Smooth muscle cell (in vitro differentiated cells): ENCODE data around the gene PAM. TPM values are rescaled to one million over a fixed set of nuclear protein-coding genes. Genes with fewer than 3 reads are reported as not detected.

ENCODE experiments used
- DNase-seq: peaks from one replicate; lab custom pipeline; 2025; ENCODE audit not compliant: unreplicated experiment; lab: John Stamatoyannopoulos, UW
- H2AFZ ChIP-seq: fragments of 200-600 bp; sonication (generic); 2 replicates; pipeline ENCODE4 v1.6.0; 2016; ENCODE audit warnings: antibody characterized with exemption, low read depth, mild to moderate bottlenecking
- H3F3A ChIP-seq: fragments of 200-600 bp; sonication (generic); 2 replicates; pipeline ENCODE4 v1.6.0; 2017; ENCODE audit warnings: antibody characterized with exemption, low read depth
- H3K27ac ChIP-seq: fragments of 200-600 bp; sonication (generic); 2 replicates; pipeline ENCODE4 v1.5.1; 2016; ENCODE audit warnings: low read depth, mild to moderate bottlenecking
- H3K27me3 ChIP-seq: fragments of 200-600 bp; sonication (generic); 2 replicates; pipeline ENCODE4 v1.6.1; 2016; ENCODE audit warnings: low read depth, mild to moderate bottlenecking
- H3K36me3 ChIP-seq: fragments of 200-600 bp; sonication (generic); 2 replicates; pipeline ENCODE4 v1.5.1; 2016; ENCODE audit warnings: low read depth
- H3K4me1 ChIP-seq: fragments of 200-600 bp; sonication (generic); 2 replicates; pipeline ENCODE4 v1.5.1; 2016; ENCODE audit warnings: low read depth
- H3K4me2 ChIP-seq: fragments of 200-600 bp; sonication (generic); 2 replicates; pipeline ENCODE4 v1.6.0; 2016; ENCODE audit warnings: mild to moderate bottlenecking
- H3K4me3 ChIP-seq: fragments of 200-600 bp; sonication (generic); 2 replicates; pipeline ENCODE4 v1.5.1; 2016; ENCODE audit warnings: mild to moderate bottlenecking
- H3K79me2 ChIP-seq: fragments of 200-600 bp; sonication (generic); 2 replicates; pipeline ENCODE4 v1.6.0; 2016; ENCODE audit warnings: low read depth, mild to moderate bottlenecking
- H3K9ac ChIP-seq: fragments of 200-600 bp; sonication (generic); 2 replicates; pipeline ENCODE4 v1.6.0; 2016; ENCODE audit warnings: low read depth
- H3K9me3 ChIP-seq: fragments of 200-600 bp; sonication (generic); replicated peaks from 2 replicates; pipeline ENCODE4 v1.5.1; 2016; ENCODE audit warnings: low read depth
- H4K20me1 ChIP-seq: fragments of 200-600 bp; sonication (generic); 2 replicates; pipeline ENCODE4 v1.6.0; 2016; ENCODE audit warnings: low read depth
- WGBS: methylation state at CpG from one replicate; pipeline ENCODE4 v1.1.7; 2016; ENCODE audit warnings: low lambda C conversion rate; 5-methylcytosine and 5-hydroxymethylcytosine counted together
- polyA plus RNA-seq: library from polyadenylated mRNA; unstranded; fragments of >200 nt; fragmentation: Nextera tagmentation; extraction: Ambion mirVana; gene quantifications from 2 replicates; pipeline ENCODE4 v1.2.1, GENCODE V29; 2016
- total RNA-seq: library from RNA; depleted of rRNA; stranded (reverse); fragments of >200 nt; gene quantifications from 2 replicates; pipeline ENCODE4 v1.2.3, GENCODE V29; 2014
- TF ChIP-seq, protein P1 (sequence below): fragments of 200-600 bp; sonication (generic); IDR thresholded peaks from 2 replicates; pipeline ENCODE4 v1.5.1; 2017; ENCODE audit warnings: borderline replicate concordance, mild to moderate bottlenecking, antibody characterized with exemption; ENCODE audit not compliant: insufficient read depth, poor library complexity, severe bottlenecking

The PAM gene
- total and polyA plus RNA-seq, 2 experiments from 2014 or later = 117 to 155 TPM

- H3K4me2 ChIP-seq = no peak overlapping the region
- DNase-seq = no peak
- no peaks in the 10 kb centered on the region for H3K27me3 ChIP-seq
- no peaks in the 10 kb centered on the region for H3K79me2 ChIP-seq
- H3K9ac ChIP-seq = no peak overlapping the region
- H4K20me1 ChIP-seq = peaks cover 56% of the 10 kb centered on the region
- TF ChIP-seq, protein P1, sequence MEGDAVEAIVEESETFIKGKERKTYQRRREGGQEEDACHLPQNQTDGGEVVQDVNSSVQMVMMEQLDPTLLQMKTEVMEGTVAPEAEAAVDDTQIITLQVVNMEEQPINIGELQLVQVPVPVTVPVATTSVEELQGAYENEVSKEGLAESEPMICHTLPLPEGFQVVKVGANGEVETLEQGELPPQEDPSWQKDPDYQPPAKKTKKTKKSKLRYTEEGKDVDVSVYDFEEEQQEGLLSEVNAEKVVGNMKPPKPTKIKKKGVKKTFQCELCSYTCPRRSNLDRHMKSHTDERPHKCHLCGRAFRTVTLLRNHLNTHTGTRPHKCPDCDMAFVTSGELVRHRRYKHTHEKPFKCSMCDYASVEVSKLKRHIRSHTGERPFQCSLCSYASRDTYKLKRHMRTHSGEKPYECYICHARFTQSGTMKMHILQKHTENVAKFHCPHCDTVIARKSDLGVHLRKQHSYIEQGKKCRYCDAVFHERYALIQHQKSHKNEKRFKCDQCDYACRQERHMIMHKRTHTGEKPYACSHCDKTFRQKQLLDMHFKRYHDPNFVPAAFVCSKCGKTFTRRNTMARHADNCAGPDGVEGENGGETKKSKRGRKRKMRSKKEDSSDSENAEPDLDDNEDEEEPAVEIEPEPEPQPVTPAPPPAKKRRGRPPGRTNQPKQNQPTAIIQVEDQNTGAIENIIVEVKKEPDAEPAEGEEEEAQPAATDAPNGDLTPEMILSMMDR = no peak
- H2AFZ ChIP-seq = no peak overlapping the region
- no peak overlapping the region for H3K4me3 ChIP-seq
- no peaks in the 10 kb centered on the region for H3K36me3 ChIP-seq
- no peaks in the 10 kb centered on the region for H3F3A ChIP-seq
- peaks cover 26% of the 10 kb centered on the region for H3K4me1 ChIP-seq
- no peaks in the 10 kb centered on the region for H3K9me3 ChIP-seq
- H3K27ac ChIP-seq = no peak overlapping the region
- WGBS = 90% methylated on average over 4 of the region's 4 CpGs
Measured at GRCh38 chr5:102795526-102795925, 40.4 kb downstream of the PAM start.

GRCh38 chr5:102796009-102796408, 40.9 kb downstream of the PAM start:
- Histone ChIP-seq H3K9ac (no peak overlapping the region), H3K27ac (no peak overlapping the region), H3K4me3 (no peak overlapping the region), H3K9me3 (no peaks in the 10 kb centered on the region), H3K4me1 (peaks cover 30% of the 10 kb centered on the region), H3K27me3 (no peaks in the 10 kb centered on the region), H3K79me2 (no peaks in the 10 kb centered on the region), H2AFZ (no peak overlapping the region), H3K4me2 (no peak overlapping the region), H4K20me1 (peaks cover 51% of the 10 kb centered on the region), H3F3A (no peaks in the 10 kb centered on the region), H3K36me3 (no peaks in the 10 kb centered on the region)
- WGBS = 94% methylated on average over 2 of the region's 2 CpGs
- TF ChIP-seq, protein P1 = no peak
- no peak for DNase-seq

GRCh38 chr5:102796498-102796897, 41.4 kb downstream of the PAM start:
- H3K79me2 ChIP-seq = no peaks in the 10 kb centered on the region
- no peak overlapping the region for H2AFZ ChIP-seq
- no peaks in the 10 kb centered on the region for H3F3A ChIP-seq
- TF ChIP-seq, protein P1 = no peak
- no peaks in the 10 kb centered on the region for H3K27me3 ChIP-seq
- no peak overlapping the region for H3K4me2 ChIP-seq
- no peak overlapping the region for H3K9ac ChIP-seq
- no peak overlapping the region for H3K27ac ChIP-seq
- no peak overlapping the region for H3K4me3 ChIP-seq
- peaks cover 46% of the 10 kb centered on the region for H4K20me1 ChIP-seq
- no peaks in the 10 kb centered on the region for H3K36me3 ChIP-seq
- no peaks in the 10 kb centered on the region for H3K9me3 ChIP-seq
- no peak for DNase-seq
- 84% methylated on average over 2 of the region's 2 CpGs for WGBS
- H3K4me1 ChIP-seq = peaks cover 33% of the 10 kb centered on the region

DNA sequence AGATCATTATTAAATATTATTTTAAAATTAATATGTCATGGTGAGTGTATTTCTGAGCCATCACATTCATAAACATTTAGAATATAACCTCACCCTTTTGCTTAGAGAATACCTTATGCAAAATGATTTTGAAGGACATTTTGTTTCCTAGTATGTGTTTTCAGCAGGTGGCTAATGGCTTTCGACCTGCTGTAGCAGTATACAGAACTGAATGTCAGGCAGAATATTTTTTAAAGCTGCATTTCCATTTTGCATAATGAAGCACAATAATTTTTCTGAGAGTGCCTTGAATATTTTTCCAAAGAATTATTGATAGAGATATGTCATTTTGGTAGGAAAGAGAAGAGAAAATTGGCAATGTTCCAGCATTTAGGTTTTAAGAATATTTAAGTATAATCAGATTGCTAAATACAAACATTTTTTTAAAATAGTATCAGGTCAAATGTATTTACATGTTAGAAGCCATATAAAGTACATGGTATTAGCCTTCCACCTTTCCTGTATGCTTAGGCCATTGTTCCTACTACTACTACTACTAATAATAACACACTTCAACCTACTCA, 42.3 kb downstream of the PAM start:
- DNase-seq = no peak
- peaks cover 32% of the 10 kb centered on the region for H3K4me1 ChIP-seq
- TF ChIP-seq, protein P1 = no peak
- H3K4me2 ChIP-seq = no peak overlapping the region
- 88% methylated on average over 1 of the region's 1 CpG for WGBS
- H3K79me2 ChIP-seq = no peaks in the 10 kb centered on the region
- H4K20me1 ChIP-seq = peaks cover 38% of the 10 kb centered on the region
- H3F3A ChIP-seq = no peaks in the 10 kb centered on the region
- no peak overlapping the region for H3K9ac ChIP-seq
- no peaks in the 10 kb centered on the region for H3K9me3 ChIP-seq
- H3K36me3 ChIP-seq = no peaks in the 10 kb centered on the region
- H3K27me3 ChIP-seq = no peaks in the 10 kb centered on the region
- no peak overlapping the region for H3K4me3 ChIP-seq
- no peak overlapping the region for H3K27ac ChIP-seq
- no peak overlapping the region for H2AFZ ChIP-seq
